ENCODE data around the gene POLR3K.
"Not testable (repeated sequence)": the region's sequence is repeated elsewhere in the genome, so short reads cannot be mapped to it uniquely, and the experiment has no call there.

The POLR3K gene

GRCh38 chr16:63998-64913 lies 10.8 kb upstream of the POLR3K start:
- DNase-seq: no peak

DNA sequence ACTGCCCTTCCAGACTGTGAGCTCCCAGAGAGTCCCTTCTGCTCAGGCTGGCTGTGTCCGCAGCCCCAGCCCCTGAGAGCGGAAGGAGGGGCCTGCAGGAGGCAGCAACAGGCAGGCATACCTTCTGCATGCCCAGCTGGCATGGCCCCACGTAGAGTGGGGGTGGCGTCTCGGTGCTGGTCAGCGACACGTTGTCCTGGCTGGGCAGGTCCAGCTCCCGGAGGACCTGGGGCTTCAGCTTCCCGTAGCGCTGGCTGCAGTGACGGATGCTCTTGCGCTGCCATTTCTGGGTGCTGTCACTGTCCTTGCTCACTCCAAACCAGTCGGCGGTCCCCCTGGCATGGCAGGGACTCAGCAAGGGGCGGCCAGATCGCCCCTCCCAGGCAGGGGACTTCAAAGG lies 10.1 kb upstream of the POLR3K start:
- no peak for DNase-seq

GRCh38 chr16:62968-63391 lies 9.6 kb upstream of the POLR3K start:
- DNase-seq: no peak

DNA sequence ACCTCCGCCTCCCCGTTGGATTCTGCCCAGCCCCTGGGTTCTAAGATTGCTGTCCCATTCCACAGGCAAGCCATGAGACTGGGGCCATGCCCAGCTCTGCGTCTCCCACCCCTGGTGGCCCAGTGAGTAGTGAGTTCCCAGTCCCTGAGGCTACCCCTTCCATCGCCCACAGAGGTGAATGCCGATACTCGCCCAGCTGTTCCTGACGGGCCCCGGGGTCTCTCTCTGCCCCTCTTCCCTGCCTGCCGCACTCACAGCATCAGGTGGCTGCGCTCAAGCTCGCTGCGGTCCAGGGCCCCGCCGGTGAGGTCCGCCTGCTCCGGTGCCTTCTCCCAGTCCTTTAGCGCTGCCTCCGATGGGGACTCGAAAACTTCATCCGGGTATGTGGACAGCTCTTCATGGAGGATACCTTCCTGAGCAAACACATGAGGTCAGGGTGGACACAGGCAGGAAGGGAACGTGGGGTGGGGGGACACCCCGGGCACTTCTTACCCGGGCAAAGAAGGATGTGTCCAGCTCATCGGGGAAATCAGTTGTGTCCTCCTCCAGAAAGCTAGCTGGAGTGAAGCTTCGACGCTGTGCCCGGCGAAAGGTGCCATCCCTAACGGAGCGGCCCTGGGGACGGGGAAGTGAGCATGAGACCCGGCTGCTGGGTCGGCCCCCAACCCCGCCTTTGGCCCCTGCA lies 9.0 kb upstream of the POLR3K start:
- no peak for DNase-seq

- no peak for DNase-seq
These were observed 8.5 kb upstream of the POLR3K start for GRCh38 chr16:61879-62281.

DNA sequence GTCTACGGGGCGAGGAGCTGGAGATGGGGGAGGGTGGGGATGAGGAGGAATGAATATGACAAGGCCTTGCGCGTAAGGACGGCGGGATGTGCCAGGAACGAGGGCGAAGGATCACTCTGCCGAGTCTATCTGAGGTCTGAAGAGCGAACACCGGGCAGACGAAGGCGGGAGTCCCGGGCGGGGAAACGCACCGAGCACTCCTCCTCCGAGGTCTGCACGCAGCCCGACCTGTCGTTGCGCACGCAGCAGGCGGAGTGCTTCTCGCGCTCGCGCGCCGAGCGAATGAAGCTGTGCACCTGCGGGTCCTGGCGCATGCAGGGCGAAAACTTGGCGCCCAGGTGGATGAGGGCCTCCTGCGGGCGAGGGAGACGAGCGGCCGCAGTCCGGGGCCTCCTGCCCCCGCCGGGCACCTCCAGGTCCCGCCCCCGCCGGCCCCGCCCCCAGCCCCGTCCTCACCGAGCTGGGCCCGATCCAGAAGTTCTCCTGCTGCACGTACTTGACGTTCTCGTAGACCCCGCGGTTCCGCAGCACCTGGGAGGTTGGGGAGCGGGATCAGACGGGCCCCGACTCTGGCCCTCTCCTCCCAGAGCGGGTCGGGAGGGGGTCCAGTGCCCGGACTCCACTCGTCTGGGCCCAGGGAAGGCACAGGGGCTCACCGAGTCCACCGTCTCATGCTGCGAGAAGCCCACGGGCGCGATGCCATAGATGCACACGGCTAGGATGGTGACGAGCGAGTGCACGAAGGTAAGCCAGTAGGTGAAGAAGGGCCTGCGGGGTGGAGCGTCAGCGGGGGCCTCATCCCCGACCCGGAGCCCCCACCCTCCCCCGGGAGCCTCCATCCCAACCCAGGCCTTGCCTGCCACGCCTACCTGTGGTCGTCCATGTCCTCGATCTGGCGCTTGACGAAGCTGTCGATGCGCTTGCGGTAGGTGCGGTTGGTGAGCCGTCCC lies 7.8 kb upstream of the POLR3K start:
- no peak for DNase-seq

GRCh38 chr16:60166-60565 lies 6.8 kb upstream of the POLR3K start:
- no peak for DNase-seq

GRCh38 chr16:59440-60059 lies 6.1 kb upstream of the POLR3K start:
- no peak for DNase-seq

DNA sequence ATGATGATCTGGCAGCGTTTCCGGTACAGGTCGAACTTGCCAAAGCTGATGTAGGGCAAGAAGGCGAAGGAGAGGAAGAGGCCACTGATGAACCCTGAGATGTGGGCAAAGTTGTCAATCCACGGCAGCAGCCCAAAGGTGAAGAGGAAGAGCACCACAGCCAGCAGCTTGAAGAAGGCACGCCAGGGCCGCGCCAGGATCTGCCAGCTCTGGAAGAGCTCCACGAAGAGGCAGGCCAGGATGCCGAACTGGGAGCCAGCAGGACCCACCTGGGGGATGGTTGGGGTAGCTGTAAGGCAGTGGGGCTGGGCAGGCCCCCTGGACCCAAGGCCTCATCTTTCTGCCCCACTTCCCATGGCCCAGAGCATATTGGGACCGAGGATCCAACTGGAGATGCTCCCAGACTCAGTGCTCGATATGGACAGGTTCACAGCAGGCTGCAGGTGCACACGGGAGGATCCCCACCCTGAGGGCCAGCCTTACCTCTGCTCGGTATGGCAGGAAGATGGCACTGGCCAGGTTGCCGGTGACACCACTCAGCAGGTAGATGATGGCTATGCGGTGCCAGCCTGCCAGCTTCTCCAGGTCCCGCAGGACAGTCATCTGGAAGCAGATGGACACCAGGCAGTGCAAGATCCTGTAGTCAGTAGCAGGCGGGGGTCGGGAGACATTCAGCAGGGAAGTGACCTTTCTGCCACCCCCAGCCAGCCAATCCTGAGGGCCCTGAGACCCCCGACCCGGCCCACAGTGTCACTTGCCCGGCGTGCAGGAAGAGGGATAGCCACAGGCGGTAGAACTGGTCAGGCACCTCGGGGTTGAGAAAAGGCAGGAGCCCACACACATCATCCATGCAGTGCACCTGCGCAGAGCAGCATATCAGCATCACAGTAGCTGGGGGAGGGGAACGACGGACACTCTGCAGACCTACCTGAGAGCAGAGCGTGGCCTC lies 5.4 kb upstream of the POLR3K start:
- DNase-seq: no peak

GRCh38 chr16:57711-58110 lies 4.3 kb upstream of the POLR3K start:
- DNase-seq: no peak

- no peak for DNase-seq
These were observed 3.0 kb upstream of the POLR3K start for GRCh38 chr16:56231-56927.

- no peak for DNase-seq
These were observed 2.2 kb upstream of the POLR3K start for GRCh38 chr16:55571-56136.

DNA sequence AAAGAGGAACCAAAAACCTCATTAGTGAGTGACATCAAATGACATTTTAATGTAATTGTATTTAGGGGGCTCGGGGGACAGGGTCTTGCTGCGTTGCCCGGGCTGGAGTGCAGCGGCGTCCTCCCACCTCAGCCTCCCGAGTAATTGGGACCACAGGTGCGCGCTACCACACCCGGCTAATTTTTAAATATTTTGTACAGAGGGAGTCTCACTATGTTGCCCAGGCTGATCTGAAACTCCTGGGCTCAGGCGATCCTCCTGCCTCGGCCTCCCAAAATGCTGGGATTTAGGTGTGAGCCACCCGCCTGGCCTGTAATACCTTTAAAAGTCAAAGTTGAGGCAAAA lies 801 bp upstream of the POLR3K start:
- no peak for DNase-seq

GRCh38 chr16:50769-51591 lies 2.4 kb downstream of the POLR3K start:
- DNase-seq: no peak

- DNase-seq: no peak
These were observed 6.2 kb downstream of the POLR3K start for GRCh38 chr16:47234-47633.

- not testable (repeated sequence) for DNase-seq
These were observed 6.9 kb downstream of the POLR3K start for GRCh38 chr16:46510-46909.

DNA sequence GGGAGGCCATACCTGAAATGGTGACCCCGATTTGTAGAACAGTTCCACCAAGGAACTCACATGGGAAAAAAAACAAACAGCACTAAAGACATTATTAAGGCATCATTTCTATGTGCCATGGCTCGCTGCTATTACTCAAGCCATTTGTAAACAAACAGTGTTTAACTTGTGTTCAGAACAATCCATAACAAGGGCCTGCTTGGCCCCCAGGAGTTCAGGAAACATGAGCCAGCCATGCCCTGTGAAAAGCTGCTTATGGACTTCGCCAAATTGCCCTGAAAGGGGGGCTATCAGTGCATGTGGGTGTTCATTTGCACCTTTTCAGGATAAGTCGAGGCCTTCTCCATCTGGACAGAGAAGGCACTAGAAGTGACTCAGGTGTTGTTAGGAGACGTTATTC lies 8.0 kb downstream of the POLR3K start:
- DNase-seq: no peak

GRCh38 chr16:44655-45054 lies 8.8 kb downstream of the POLR3K start:
- DNase-seq: no peak

DNA sequence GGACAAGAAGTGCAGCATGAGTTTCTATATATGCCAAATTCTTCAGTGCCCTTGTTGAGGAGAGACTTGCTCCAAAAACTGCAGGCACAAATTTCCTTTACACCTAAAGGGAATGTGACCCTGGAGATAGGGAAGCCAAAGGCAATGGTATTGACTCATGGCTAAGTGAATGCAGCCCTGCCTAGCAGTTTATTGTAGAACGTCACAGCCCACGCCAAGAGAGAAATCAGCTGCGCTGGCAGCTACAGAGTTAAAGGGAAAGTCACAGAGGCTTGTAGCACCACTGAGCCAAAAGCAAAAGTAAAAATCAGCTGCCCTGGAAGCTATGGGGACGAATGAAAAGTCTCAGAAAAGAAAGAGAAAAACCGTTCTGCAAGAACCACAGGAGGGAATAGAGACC lies 10.1 kb downstream of the POLR3K start:
- DNase-seq: no peak

GRCh38 chr16:42691-43090 lies 10.7 kb downstream of the POLR3K start:
- no peak for DNase-seq
